Keratinocyte (primary cell): ENCODE results near the gene TMEM187. TPM values are rescaled to one million over a fixed set of nuclear protein-coding genes. Genes with fewer than 3 reads are reported as not detected.

Source experiments
- DNase-seq: peaks from one replicate; pipeline ENCODE4 v3.0.0-alpha.2; 2011; ENCODE audit warnings: low read depth, missing footprints, low spot score
- FAIRE-seq: peaks from 2 replicates; lab custom pipeline; 2011; peaks lifted over from hg19 to GRCh38; lab: Jason Lieb, UNC
- H2AFZ ChIP-seq: 2 replicates; pipeline ENCODE4 v1.6.0; 2012; ENCODE audit warnings: low read length, control low read depth, inconsistent platforms; ENCODE audit not compliant: control insufficient read depth
- H3K27ac ChIP-seq: 2 replicates; pipeline ENCODE4 v1.5.1; 2011; ENCODE audit warnings: low read length; ENCODE audit not compliant: control insufficient read depth, insufficient read depth
- H3K27me3 ChIP-seq: 3 replicates; pipeline ENCODE4 v1.6.0; 2011; ENCODE audit warnings: low read length; ENCODE audit not compliant: control insufficient read depth, insufficient read depth; ENCODE audit errors: extremely low read depth
- H3K36me3 ChIP-seq, 2 experiments: 2 replicates in 1 of 2; 3 replicates in 1 of 2; pipeline ENCODE4 v1.5.1; 2011; ENCODE audit warnings: low read length in 2 of 2, mild to moderate bottlenecking in 1 of 2; ENCODE audit not compliant: control insufficient read depth in 2 of 2, insufficient read depth in 2 of 2; ENCODE audit errors: extremely low read depth in 1 of 2
- H3K4me1 ChIP-seq: 3 replicates; pipeline ENCODE4 v1.5.1; 2011; ENCODE audit warnings: low read length; ENCODE audit not compliant: control insufficient read depth, insufficient read depth; ENCODE audit errors: extremely low read depth
- H3K4me2 ChIP-seq: 3 replicates; pipeline ENCODE4 v1.6.0; 2011; ENCODE audit warnings: low read depth, low read length; ENCODE audit not compliant: control insufficient read depth, insufficient read depth; ENCODE audit errors: extremely low read depth
- H3K4me3 ChIP-seq, 3 experiments: fragments of 200-600 bp in 1 of 3; sonication (generic) in 1 of 3; 2 replicates in 2 of 3; 3 replicates in 1 of 3; pipeline ENCODE4 v1.5.1; 2011 to 2016; ENCODE audit warnings: low read length in 3 of 3, mild to moderate bottlenecking in 3 of 3, control low read depth in 2 of 3, inconsistent platforms in 1 of 3, low read depth in 1 of 3, mixed read lengths in 1 of 3, mixed run types in 1 of 3, moderate library complexity in 1 of 3; ENCODE audit not compliant: control insufficient read depth in 2 of 3, insufficient read depth in 2 of 3; ENCODE audit errors: extremely low read depth in 1 of 3
- H3K79me2 ChIP-seq: 2 replicates; pipeline ENCODE4 v1.6.0; 2012; ENCODE audit warnings: low read length; ENCODE audit not compliant: control insufficient read depth, insufficient read depth
- H3K9ac ChIP-seq: 3 replicates; pipeline ENCODE4 v1.6.0; 2011; ENCODE audit warnings: low read length; ENCODE audit not compliant: control insufficient read depth, insufficient read depth; ENCODE audit errors: extremely low read depth
- H3K9me1 ChIP-seq: 3 replicates; pipeline ENCODE4 v1.6.0; 2011; ENCODE audit warnings: low read length; ENCODE audit not compliant: control insufficient read depth, insufficient read depth; ENCODE audit errors: extremely low read depth
- H3K9me3 ChIP-seq: 2 replicates; pipeline ENCODE4 v1.5.1; 2012; ENCODE audit warnings: low read depth, low read length; ENCODE audit not compliant: control insufficient read depth
- H4K20me1 ChIP-seq: 3 replicates; pipeline ENCODE4 v1.6.0; 2011; ENCODE audit warnings: low read length; ENCODE audit not compliant: control insufficient read depth, insufficient read depth; ENCODE audit errors: extremely low read depth
- CTCF ChIP-seq, 3 experiments: IDR thresholded peaks in 1 of 3; conservative IDR thresholded peaks in 1 of 3; optimal IDR thresholded peaks in 1 of 3; 2 replicates in 2 of 3; 3 replicates in 1 of 3; pipeline versions ENCODE3 to v1.5.1; 2011; ENCODE audit warnings: low read length in 3 of 3, mild to moderate bottlenecking in 3 of 3, moderate library complexity in 2 of 3, control low read depth in 1 of 3, inconsistent platforms in 1 of 3; ENCODE audit not compliant: insufficient read depth in 2 of 3; ENCODE audit errors: extremely low read depth in 1 of 3
- EZH2 ChIP-seq: IDR thresholded peaks from one replicate; pipeline ENCODE4 v1.6.1; 2012; ENCODE audit warnings: inconsistent platforms, mild to moderate bottlenecking, low read length, moderate library complexity
- dilution Hi-C: fragments of 300-500 bp; cut with MboI; formaldehyde crosslinking; loops from one replicate; pipeline ENCODE4 v1.7.0; 2020; ENCODE audit warnings: low sequenced_read_pairs; ENCODE audit not compliant: extremely low pct_ligation_motif_present
- polyA plus RNA-seq, 5 experiments: library from polyadenylated mRNA; depleted of rRNA in 3 of 5; stranded (reverse) in 3 of 5; stranded (forward) in 1 of 5; unstranded in 1 of 5; fragments of >200 nt; gene quantifications; 1 replicate in 1 of 5; 2 replicates in 3 of 5; 3 replicates in 1 of 5; pipeline versions ENCODE4 v1.2.1 to v1.2.3, GENCODE V29; 2011 to 2012; ENCODE audit warnings: missing spikeins in 2 of 5, low read depth in 1 of 5, low replicate concordance in 1 of 5

Gene TMEM187
- polyA plus RNA-seq, 1 donor (not counting 4 experiments of a cell fraction or from before 2014, with no cell fraction given) = 6.6 TPM

- no peak overlapping the region for H2AFZ ChIP-seq
- H3K4me1 ChIP-seq = no peaks in the 10 kb centered on the region
- FAIRE-seq = no peak
- no peak overlapping the region for H3K27ac ChIP-seq
- no peak overlapping the region for H3K9ac ChIP-seq
- no peak overlapping the region for H3K4me2 ChIP-seq
- dilution Hi-C loops = no loop called here
- no peaks in the 10 kb centered on the region for H3K9me3 ChIP-seq
- no peaks in the 10 kb centered on the region for H3K9me1 ChIP-seq
- DNase-seq = no peak
- no peaks in the 10 kb centered on the region for H4K20me1 ChIP-seq
- TF ChIP-seq CTCF (optimal IDR thresholded peaks at IDR 0.05 in 1 of 3, IDR thresholded peaks at IDR 0.05 in 1 of 3, conservative IDR thresholded peaks at IDR 0.05 in 1 of 3; ENCODE audit: extremely low read depth in 1 of 3, insufficient read depth in 2 of 3, low read length in 3 of 3) (no peak), EZH2 (no peak)
- H3K27me3 ChIP-seq = no peaks in the 10 kb centered on the region
- no peaks in the 10 kb centered on the region for H3K36me3 ChIP-seq
- H3K79me2 ChIP-seq = no peaks in the 10 kb centered on the region
- no peak overlapping the region for H3K4me3 ChIP-seq
Measured at GRCh38 chrX:153991013-153991580, 18.5 kb downstream of the TMEM187 start.

DNA sequence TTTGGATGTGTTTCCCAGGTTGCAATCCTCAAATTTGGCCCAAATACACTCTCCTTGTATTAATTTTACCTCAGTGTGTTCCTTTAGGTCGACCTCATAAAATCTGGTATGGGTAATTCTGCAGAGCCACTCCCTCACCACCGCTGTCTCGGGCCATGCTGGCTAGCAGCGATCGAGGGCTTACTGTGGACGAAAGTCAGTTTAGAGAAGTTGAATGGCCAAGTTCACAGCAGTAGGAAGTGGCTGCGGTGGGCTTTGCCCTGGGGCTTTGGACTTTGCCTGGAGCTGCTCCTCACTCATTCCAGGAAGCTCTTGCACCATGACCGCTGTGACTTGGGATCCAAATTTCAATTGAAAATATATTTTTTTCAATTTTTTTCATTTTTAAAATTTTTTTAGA lies 19.6 kb downstream of the TMEM187 start:
- H3K9me1 ChIP-seq = no peaks in the 10 kb centered on the region
- no peak overlapping the region for H3K4me2 ChIP-seq
- H3K79me2 ChIP-seq = no peaks in the 10 kb centered on the region
- no peak overlapping the region for H3K4me3 ChIP-seq
- H3K9ac ChIP-seq = no peak overlapping the region
- no peaks in the 10 kb centered on the region for H3K9me3 ChIP-seq
- no peaks in the 10 kb centered on the region for H4K20me1 ChIP-seq
- no peaks in the 10 kb centered on the region for H3K4me1 ChIP-seq
- no peaks in the 10 kb centered on the region for H3K36me3 ChIP-seq
- FAIRE-seq = no peak
- no peak for TF ChIP-seq EZH2
- dilution Hi-C loops = no loop called here
- H2AFZ ChIP-seq = no peak overlapping the region
- H3K27ac ChIP-seq = no peak overlapping the region
- no peaks in the 10 kb centered on the region for H3K27me3 ChIP-seq
- no peak for DNase-seq

GRCh38 chrX:153993079-153993478 lies 20.5 kb downstream of the TMEM187 start:
- DNase-seq (no peak), FAIRE-seq (no peak)
- H3K9me1 ChIP-seq = no peaks in the 10 kb centered on the region
- H3K79me2 ChIP-seq = no peaks in the 10 kb centered on the region
- H3K36me3 ChIP-seq = no peaks in the 10 kb centered on the region
- H3K4me1 ChIP-seq = no peaks in the 10 kb centered on the region
- TF ChIP-seq CTCF (optimal IDR thresholded peaks at IDR 0.05 in 1 of 3, IDR thresholded peaks at IDR 0.05 in 1 of 3, conservative IDR thresholded peaks at IDR 0.05 in 1 of 3; ENCODE audit: extremely low read depth in 1 of 3, insufficient read depth in 2 of 3, low read length in 3 of 3) (no peak), EZH2 (no peak)
- H3K4me2 ChIP-seq = no peak overlapping the region
- H3K27me3 ChIP-seq = no peaks in the 10 kb centered on the region
- H3K9me3 ChIP-seq = no peaks in the 10 kb centered on the region
- H3K4me3 ChIP-seq = no peak overlapping the region
- dilution Hi-C loops = no loop called here
- H3K9ac ChIP-seq = no peak overlapping the region
- H3K27ac ChIP-seq = no peak overlapping the region
- H2AFZ ChIP-seq = no peak overlapping the region
- no peaks in the 10 kb centered on the region for H4K20me1 ChIP-seq
